NCI-H2171 treated with DMSO at 0.1 percent for 48 hours (cell line): ENCODE results near the gene NRXN3.

ENCODE experiments used
- DNase-seq: peaks from one replicate; lab custom pipeline; 2025; lab: John Stamatoyannopoulos, UW

NRXN3 gene

DNA sequence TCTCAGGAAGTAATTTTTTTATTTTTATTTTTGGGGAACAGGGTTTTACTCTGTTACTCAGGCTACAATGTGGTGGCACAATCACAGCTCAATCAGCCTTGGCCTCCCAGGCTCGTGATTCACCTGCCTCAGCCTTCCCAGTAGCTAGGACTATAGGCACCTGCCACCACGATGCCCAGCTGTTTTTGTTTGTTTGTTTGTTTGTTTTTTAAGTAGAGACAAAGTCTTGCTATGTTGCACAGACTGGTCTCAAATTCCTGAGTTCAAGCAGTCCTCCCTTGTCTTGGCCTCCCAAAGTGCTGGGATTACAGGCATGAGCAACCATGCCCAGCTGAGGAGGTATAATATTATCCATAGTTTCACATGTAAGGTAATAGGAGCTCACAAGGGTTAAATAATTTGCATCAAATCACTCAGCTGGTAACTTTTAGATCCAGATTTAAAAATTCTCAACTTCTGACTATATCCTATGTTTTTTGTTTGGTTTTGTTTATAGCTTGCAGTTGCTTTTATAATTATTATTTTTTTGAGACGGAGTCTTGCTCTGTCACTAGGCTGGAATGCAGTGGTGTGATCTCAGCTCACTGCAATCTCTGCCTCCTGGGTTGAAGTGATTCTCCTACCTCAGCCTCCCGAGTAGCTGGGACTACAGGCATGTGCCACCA lies 1411.9 kb downstream of the NRXN3 start:
- DNase-seq = no peak

DNA sequence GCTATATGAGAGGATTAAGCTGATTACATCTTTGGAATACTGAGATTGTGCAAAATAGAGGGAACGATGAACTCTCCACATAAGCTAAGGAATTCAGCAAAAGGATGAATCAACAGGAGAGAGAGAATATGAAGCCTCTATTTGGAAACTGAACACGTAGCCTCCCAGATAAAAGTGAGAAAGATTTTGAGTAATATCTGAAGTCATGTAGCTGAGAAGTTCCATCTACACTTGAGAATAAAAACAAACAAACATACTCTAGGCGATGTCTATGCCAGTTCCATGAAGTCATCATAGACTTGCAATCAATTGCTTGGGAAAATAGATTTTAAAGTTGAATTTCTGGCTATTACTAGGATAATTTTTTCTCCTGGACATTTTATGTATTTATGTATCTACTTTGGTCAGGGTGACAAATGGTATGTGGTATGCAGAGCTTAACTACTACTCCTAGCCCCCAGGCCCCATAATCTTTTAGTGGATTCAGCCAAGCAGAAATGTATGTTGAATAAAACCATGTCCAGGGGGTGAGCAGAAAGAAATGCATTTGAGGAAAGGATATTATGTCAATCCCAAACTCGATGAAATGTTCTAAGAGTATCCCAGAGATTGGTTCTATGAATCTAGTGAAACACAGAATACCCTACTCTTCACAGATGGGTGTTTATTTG lies 1413.7 kb downstream of the NRXN3 start:
- no peak for DNase-seq

DNA sequence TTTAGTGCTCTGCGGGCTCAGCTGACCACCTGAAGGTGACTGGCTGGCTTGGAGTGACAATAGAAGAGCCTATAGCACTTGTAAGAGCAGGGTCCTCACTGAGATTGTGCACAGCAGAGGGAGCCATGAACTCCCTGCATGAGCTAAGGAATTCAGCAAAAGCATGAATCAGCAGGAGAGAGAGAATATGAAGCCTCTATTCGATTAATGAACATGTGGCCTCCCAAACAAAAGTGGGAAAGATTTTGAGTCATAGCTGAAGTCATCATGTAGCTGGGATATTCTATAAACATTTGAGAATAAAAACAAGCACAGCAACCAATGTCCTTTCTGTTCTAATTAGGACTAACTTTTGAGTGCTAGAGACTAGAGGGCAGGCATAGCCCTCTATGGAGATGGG lies 1414.5 kb downstream of the NRXN3 start:
- no peak for DNase-seq

DNA sequence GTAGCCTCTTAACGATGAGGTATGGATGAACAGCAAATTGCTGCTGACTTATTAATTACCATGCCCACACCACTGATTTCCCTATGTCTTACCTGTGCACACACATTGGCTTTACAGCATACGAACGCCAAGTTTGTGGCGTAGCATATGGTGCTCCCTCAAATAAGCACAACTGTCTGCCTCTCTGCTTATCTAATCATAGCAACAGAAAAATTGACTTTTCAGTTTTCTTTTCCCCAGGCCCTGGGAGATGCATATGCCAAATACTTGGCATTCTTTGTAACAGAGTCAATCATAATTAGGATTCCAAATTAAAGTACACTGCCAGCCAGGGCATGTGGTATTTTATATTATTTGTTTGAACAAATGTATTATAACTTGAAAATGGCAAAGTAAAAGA lies 1415.7 kb downstream of the NRXN3 start:
- peak; percentile 80 for DNase-seq

DNA sequence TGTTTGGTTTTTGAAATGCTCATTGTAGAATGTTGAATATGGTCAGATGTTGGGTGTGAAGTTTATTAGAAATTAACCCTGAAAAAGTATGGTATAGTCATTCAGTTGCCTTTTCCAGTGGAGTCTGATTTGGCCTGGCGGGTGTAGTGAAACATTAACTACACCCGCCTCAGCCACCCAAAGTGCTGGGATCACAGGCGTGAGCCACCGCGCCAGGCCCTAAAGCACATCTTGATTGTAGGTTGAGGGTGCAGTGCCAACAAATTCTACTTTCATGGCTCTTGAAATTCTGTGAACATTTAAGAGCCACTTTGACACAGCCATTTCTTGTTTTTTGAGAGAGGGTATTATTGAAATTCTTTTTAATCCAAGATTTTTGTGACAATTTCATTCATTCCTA lies 1416.2 kb downstream of the NRXN3 start:
- DNase-seq = no peak

DNA sequence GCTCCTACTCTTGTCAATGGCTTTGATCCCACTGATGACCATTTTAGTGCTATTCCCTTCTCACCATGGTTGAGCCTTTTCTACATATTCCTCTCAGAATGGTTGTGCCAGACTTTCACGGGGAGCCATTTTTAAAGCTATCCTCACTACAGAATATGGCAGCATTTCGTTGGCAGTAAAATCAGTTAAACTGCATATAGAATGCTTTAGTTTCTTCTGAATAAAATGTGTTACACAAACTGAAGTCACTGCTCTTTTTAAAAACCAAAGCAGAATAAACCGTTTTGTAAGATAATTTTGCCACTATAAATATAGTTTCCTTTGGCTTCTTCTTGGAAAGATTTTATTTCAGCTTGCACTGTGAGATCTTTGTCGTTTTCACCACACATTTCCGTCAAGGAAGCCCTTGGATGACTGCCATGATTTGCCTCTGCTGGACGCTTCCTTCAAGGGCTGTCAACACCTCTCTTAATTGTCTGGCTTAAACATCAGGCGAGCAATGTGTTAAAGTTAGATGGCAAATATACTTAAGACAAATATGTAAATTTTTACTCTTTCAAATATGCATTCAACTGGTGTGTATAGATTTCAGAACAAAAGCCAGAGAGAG lies 1416.9 kb downstream of the NRXN3 start:
- DNase-seq = peak; percentile 54

DNA sequence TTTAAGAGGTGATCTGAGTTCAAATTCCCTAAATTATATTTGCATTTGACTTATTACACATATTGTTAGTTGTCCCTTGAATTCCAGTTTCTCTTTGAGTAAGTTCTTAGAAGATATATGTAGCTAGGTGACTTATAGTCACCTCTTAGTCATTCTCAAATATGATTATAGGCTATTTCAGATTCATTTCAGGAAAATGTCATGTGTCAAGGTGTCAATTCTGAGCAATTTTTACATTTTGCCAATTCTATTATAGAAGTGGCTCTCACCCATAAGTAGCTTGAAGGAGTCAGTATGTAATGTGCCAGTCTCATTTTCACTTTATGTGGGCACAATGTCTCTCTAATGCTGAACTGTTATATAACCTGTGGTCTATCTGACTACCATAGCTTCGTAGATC lies 1417.7 kb downstream of the NRXN3 start:
- no peak for DNase-seq

DNA sequence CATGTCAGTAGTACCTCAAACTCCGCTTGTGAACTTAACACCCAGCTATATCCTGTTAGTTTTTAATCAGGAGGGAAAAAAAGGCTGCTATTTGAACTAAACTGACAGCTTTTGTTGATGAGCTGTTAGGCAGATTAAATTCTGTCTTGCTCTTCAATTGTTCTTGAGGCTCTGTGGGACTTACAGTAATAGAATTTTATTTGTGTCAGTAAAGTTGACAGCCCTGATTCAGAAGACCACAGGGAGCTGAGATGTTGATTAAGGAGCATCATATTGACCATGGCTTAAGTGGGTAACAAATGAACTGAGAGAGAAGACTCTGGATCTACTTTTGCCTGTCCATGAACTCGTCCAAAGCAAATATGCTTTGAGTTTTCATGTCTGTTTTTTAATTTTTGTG lies 1418.2 kb downstream of the NRXN3 start:
- no peak for DNase-seq

DNA sequence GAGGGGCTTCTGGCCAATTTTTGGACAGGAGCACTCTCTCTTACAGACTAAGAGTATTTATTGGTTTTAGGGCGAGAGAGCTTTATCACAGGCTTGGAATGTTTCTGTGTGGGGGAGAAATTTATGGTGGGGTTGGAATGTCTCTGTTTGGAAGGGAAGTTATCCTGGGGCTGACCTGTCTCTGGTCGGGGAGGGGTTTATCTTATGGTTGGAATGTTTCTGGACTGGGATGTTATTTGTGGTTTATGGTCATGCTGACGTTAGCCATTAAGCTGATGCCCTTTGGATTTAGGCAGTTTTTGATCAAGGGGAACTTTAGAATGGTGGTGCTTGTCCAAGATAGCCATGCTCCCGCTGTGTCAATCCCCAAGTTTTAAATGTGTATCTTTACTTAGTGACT lies 1426.4 kb downstream of the NRXN3 start:
- DNase-seq = no peak

DNA sequence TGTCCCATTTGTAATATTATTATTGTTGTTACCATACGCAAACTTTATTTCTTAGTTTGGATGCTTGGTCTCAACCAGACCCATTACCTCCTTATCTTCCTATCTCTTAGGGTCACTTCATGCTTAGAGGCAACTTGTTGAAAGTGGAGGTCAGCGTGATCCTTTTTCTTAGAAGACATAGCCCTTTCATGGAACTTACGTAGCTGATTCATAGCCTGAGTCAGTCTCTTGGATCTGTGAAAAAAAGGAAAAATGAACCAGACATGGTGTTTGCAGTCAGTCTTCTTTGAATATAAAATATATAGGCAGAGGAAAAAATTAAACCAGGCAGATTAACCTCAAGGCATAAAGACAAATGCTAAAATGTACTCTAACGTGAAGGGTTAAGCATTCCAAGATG lies 1427.4 kb downstream of the NRXN3 start:
- DNase-seq = no peak

DNA sequence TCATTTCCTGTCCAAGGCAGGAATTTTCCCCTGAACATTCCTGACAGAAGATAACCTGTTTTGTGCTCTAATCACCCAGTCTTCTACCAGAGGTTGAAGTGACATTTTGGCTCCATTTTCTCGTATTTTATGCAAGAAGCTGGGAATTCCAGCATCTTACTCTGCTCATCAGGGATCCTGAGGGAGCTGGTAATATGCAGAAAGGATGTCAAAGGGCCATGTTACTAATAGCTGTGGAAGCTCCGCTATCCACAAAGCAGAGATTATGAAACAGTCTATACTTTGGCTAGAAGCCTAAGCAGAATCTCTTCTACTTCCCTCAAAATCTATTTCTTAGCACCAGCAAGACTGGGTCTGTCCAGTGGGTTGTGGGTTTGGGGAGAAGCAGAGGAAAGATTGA lies 1428.2 kb downstream of the NRXN3 start:
- DNase-seq = no peak

DNA sequence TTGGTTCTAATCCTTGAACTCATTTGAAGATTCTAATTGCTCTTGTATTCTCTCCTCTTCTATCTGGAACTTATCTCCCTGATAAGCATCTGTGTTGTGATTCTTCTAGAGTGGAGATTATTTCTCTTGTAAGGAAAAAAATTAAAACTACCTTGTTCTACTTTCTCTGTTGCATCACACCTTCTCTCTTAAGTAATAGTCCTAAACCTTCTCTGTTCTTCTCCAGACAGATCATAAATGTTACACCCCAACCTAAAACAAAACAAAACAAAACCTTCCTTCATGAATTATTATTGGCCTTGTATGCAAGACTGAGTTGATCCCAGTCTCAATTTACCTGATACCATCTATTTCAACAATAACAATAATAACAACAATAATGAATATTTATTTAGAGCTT lies 1429.1 kb downstream of the NRXN3 start:
- no peak for DNase-seq

DNA sequence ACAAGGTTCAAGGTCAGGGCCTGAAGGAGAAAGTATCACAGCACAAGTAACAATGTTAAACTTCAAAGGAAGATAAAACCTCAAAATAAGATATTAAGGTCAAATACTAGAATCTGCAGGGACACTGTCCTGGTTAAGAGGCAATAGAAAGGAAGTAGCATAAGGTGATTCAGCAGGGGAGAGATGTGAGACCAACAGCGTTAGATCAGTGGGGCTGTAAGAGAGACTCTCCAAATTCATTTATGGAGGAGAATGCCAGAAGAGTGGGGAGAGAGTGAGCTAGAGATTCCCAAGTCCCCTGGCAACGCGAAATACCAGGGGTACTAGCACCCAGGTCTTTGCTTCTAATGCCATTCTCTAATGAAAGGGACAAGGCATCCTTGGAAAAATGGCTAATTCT lies 1430.2 kb downstream of the NRXN3 start:
- no peak for DNase-seq

DNA sequence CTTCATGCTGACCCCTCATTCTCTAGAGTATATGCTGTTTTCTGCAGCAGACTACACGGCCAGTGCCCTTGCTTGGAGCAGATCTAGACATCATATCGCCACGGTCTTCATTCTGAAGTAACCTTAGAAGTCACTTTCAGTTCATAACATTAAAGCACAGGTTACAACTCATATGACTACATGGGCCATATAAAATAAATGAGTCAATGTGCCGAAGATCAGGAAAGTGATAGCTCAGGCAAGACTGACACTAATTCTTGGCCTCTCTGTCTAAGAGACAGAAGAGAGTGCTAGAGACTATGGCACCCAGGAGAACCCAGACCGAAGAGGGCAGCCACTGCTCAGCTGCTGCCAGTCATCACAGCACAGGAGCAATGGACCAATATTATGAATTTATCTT lies 1431.4 kb downstream of the NRXN3 start:
- no peak for DNase-seq

DNA sequence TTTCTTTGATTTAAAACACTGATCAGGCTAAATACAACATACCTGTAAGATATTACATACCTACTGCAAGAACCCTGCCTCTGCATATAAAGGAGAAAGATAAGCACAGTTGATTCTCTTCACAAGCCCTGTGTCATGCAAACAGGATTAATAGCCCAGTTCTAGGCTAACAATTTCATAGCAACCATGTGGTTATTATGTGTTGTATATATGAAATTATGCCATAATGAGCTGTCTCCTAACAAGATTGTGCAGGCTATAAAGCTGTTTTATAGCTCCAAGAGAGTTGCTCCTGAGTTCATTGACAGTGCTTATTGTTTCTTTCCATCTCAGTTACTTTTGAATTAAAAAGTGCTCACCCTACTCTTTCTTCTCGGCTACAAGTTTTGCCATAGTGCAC lies 1431.9 kb downstream of the NRXN3 start:
- DNase-seq = no peak

DNA sequence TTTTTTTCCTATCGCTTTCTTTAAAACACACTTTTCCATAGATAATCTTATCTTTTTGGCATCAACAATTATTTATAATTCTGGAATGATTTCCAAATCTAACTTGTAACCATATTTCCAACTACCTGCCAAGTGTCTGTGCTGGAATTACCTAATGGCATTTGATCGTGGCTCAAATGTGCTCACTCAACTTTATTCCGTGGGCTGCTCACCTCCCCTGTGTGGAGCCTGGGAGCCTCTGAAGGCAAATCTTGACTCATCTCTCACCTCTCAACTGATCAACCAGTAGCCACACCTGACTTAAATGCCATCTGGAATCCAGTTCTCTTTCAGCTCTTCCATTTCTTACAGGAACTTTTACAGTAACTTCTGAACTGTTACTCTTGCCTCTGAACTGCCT lies 1432.6 kb downstream of the NRXN3 start:
- DNase-seq = no peak

DNA sequence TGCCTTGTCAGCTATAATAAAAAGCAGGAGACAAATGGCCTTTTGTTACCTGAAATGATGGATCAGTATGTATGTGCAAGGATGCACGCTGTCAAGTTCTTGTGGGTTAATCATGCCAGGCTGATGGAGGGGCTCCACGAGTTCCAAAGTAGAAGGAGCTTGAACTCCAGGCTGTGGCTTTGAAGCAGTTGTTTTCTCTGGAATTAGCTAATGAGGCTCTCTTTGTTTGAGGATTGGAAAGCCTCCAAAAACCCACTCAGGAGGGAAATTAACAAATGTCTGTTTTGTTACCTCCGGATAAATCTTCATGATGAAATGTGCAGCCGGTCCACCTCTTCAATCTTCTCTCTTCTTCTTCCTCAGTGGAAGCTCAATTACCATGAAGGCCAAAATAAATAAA lies 1435.7 kb downstream of the NRXN3 start:
- peak; percentile 97 for DNase-seq

DNA sequence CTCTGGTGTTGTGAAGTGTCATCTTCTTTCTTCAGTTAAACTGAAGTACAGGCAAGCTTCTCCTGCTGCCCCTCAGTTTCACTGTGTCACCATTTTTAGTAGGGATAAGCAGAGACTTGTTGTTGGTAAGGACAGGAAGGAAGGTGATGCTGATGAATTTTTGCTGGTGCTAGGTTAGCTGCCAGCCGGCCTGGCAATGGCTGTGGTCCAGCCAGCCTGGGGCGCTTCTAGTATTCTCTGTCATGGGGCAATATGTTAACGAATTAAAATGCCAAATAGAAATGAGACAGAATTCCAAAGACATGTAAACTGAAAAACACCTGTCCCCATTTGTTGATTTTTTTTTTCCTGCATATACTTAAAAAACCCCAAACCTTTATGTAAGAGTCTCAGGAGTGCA lies 1438.3 kb downstream of the NRXN3 start:
- peak; percentile 16 for DNase-seq

DNA sequence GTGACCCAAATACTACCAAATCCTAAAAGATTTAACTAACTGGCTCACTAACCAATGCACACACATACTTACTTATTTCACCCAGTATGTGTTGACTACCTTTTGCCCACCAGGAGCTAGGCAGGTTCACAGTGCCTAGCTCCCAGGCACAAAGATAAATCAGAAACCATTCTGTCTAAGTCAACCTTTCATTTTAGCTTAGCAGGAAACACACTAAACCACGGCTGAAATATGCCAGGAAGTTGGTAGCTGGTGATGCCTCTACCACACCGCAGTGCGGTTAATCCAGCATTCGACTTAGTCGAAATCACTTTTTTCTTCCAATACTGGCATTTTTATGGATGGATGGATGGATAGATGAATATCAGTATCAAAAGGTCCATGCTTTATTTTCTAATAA lies 1443.5 kb downstream of the NRXN3 start:
- no peak for DNase-seq

DNA sequence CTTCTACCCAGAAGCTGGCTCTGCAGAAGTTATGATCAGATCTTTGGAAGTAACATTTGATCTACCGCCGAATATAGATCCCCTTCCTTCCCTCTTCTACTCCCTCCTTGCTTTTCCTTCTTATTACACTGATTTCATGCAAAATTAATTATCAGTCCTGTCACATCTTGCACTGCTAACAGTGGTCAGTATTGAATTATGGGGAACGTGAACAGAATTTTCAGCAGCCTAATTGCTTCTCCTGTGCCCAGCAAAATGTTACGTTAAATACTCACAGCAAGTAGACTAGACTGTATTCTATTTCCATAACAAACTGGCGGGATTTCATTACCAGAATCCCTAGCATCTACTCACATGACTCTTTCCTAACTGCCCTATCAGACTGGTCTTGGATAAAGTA lies 1444.3 kb downstream of the NRXN3 start:
- no peak for DNase-seq

DNA sequence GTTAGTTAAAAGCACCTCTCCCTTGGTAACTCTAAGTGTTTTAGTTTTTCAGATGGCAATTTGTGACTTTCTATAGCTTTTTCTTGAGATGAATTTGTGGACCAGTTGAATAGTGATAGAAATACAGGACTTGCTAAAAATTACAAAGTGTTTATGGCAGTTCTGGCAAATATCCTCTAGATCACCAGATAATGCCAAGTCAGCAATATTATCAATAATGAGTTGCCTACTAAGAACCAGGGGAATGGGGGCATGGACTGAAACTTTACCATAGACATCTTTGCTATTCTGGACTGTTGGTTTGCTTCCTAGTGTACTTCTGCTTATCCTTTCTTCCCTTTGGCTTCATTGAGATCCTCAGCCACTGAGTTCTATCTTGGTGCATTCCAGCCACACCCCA lies 1456.9 kb downstream of the NRXN3 start:
- no peak for DNase-seq

DNA sequence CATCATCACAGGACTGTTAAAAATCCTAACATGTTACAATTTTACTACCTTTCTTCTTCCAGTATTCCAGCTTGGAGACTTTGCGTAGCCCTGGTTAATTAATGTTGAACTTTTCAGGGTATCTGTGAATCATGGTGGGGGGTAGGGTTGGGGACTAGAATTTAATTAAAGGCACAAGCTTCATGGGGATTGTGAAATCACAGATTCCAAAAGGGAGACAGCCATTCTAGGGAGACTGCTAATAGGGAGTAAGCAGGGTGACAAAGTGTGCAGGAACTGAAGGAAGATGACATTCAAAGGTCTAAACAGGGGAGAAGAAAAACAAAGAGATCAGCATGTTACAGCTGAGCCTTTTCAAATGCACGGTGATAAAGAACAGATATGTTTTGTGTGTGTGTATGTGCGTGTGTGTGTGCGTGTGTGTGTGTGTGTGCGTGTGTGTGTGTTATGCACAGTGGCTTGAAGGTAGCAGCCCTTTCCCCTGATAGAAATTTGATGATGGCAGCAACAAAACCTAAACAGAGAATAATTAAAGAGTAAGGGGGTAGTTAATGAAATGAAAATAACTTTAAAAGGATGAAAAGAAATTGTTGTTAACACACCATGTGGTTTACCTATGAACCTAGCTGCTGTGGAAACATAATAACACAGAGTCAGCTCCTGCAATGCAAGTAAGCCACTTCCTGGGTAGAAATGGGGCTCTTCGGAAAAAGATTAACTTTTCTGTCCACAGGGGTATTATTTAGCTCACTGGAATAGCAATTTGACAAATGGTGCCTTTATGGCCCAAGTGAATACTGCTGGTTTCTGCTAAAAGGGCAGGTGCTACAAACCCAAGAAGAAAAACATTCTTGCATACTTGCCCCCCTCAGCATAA lies 1459.5 kb downstream of the NRXN3 start:
- DNase-seq = no peak
